NCI-H1105 treated with DMSO at 0.1 percent for 48 hours (cell line): ENCODE data around the gene OSBPL10.
A peak's percentile ranks its signal among the peaks of the same experiment; 100 is the strongest.

Experiments used
- DNase-seq: peaks from one replicate; lab custom pipeline; 2025; lab: John Stamatoyannopoulos, UW

OSBPL10 gene

GRCh38 chr3:31614162-31614921 lies 366.7 kb downstream of the OSBPL10 start:
- peak; percentile 41 for DNase-seq

- no peak for DNase-seq
Observed at GRCh38 chr3:31613654-31614053, 367.4 kb downstream of the OSBPL10 start.

GRCh38 chr3:31613177-31613576 lies 367.9 kb downstream of the OSBPL10 start:
- DNase-seq, result no peak
